Sciatic nerve (tissue), 2 donors: ENCODE data around the gene RNU1-3. TPM values are rescaled to one million over a fixed set of nuclear protein-coding genes. Genes with fewer than 3 reads are reported as not detected.
A peak's percentile ranks its signal among the peaks of the same experiment; 100 is the strongest.
"Not testable (repeated sequence)": the region's sequence is repeated elsewhere in the genome, so short reads cannot be mapped to it uniquely, and the experiment has no call there.

Experiments
- ATAC-seq: fragments of 200-7000 bp; cut with Tn5 transposase; one replicate; pipeline ENCODE4 v1.9.1; 2020; ENCODE audit warnings: mild to moderate bottlenecking, moderate library complexity
- DNase-seq: peaks from one replicate; pipeline ENCODE4 v3.0.0-alpha.2; 2020; ENCODE audit warnings: low spot score
- intact Hi-C: fragments of 100-400 bp; cut with DNase I; formaldehyde crosslinking; loops from one replicate; pipeline ENCODE4 v1.14.2; 2022
- total RNA-seq: library from RNA; stranded (reverse); fragmentation: NEBNext Ultra II Directional; extraction: Animal tissue kit (Norgen Biotek cat#: 25700); gene quantifications from one replicate; pipeline ENCODE4 v1.2.1, GENCODE V29; 2021
- donor health status: DM: no; HTN: no; CAD: no.
- donor health status: DM: no; HTN: no; CAD: no.

The RNU1-3 gene
- total RNA-seq, result 13,769 TPM

DNA sequence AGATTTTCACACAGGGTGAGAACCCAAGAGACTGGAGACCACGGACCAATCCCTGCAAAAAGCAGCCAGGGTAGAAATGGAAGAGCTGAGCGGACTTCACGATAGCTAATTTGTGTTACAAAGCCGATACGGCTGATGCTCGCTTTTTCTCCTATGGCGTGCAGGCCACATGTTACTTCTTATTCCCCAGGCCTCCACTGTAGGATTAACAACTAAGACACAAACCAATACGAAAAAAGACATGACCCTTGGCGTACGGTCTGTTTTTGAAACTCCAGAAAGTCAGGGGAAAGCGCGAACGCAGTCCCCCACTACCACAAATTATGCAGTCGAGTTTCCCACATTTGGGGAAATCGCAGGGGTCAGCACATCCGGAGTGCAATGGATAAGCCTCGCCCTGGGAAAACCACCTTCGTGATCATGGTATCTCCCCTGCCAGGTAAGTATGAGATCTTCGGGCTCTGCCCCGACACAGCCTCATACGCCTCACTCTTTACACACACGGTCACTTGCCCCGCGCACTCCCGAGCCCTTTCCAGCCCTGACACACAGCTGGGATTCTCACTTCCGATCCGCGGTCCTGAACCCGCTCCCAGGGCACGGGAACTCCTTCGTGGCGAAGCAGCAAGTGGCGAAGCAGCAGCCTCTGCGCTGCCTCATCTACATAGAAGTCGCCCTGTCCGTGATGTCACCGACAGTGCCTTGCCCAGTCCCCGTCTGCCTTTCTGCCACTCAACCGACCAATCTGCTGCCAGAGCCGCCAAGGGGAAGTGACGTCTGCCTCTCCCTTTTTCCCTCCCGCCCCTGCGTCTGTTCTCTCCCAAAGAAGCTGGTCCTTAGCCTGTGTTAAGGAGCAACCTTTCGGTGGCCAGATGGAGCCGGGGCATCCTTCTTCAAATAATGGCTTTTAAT, at the start of gene RNU1-3:
Gene RNU1-3 (minus strand): TSS at position 447 of the 912 bp plus-strand sequence.
- intact Hi-C loops, DNase-seq: not testable (repeated sequence)
- peak; percentile 99 for ATAC-seq

DNA sequence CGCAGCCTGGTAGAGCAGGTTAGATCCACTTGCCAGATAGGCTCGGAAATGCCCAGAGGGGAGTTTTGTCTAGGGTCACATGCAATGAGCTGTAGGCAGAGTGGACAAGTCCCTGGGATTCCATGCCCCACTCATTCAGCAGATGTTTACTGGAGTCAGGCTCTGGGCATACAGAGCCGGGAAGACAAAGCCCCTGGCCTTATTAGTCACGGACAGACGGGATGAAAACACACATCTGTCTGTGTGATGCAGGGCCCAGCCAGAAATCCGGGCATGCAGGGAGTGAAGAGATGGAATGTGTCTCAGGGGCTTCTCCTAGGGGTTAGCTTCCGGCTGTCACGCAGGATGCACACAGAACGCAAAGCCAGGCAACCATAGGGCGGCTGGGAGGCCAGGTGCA, 46.7 kb upstream of the RNU1-3 start:
- ATAC-seq, DNase-seq, intact Hi-C loops: not testable (repeated sequence)

DNA sequence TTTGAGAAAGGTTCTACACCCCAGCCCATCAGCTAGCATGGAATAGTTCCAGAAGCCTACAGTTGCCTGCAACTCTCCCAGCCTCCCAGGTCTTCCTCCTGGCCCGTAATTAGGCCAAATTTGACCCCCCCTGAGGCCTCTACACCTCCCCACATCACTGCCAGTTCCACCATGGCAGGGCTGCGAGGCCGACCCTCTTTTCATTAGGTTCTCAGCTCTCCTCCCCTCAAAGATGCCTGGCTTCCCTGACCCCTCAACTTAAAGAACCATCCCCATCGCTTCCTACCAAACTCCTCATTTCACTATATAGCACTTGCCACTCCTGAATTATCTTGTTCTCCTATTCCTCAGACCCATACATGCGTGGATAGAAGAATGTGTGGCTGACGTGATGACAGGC, 46.2 kb upstream of the RNU1-3 start:
- DNase-seq, ATAC-seq, intact Hi-C loops: not testable (repeated sequence)

DNA sequence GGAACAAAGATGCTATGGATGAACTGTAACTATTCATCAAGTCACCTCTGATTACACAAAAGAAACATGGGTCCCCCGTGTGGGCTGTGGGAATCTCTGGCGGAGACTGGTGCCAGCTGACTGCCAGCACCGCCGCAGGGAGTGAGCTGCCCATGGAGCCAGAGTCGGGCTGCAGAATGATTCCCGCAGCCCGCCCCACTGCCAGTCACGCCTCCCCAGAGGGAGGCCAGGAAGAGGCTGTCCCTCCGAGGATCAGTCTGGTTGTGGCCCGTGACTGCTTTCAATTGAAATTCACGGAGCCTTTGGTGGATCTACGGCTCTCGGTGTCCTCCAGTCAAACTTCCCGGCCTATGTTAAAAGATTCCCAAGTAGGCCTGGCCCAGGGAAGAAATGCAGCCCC, 45.8 kb upstream of the RNU1-3 start:
- DNase-seq, intact Hi-C loops, ATAC-seq: not testable (repeated sequence)

DNA sequence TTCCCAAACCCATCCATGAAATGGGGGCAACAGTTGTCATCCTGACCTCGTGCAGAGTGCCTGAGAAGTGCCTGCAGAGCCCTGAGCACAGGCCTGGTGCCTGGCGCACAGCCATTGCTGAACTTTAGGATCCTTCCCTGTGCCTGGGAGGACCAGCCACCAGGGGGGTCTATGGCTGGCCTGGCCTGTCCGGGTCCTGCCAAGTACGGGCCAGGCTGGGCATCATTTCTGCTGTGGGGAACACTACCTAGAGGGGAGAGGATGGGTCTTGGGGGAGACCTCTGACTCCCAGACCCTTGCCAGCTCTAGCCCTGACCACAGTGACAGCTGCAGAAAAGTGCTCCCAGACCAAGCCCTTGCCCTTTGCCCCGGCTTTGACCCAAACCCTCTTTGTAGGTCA, 45.4 kb upstream of the RNU1-3 start:
- ATAC-seq, intact Hi-C loops, DNase-seq: not testable (repeated sequence)

DNA sequence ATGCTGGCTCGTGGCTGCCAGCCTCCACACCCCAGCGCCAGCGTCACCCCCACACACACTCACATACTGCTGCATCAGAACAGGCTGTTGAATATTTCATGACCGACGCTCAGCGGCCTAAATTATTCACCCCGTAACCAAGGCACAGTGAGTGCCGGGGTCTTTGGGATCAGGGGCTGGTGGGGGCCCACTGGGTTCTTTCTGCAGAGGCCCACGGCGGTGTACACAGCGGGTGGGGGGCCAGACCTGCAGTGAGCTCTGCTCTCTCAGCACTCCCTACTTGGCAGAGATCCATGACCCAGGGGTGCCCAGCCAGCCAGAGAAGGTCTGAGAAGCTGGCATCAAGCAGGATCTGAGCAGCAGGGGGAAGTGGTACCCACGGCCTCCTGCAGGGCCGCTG, 43.9 kb upstream of the RNU1-3 start:
- intact Hi-C loops, DNase-seq, ATAC-seq: not testable (repeated sequence)

DNA sequence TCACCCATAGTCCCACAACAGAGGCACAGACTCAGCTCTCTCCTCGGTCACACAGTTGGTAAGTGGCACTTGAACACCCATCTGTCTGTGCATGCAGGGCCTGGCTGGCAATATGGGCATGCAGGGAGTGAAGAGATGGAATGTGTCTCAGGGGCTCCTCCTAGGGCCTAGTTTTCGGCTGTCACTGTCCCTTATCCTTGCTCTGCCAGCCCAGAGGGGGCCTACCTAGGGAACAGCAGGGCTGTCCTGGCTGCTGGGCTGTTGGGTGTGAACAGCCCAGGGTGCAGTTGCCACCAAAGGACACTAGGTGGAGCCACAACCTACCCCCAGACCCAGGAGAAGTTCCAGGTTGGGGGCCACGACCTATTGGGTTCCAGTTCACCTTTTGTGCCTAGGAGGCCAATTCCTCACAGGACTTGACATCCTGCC, 42.9 kb upstream of the RNU1-3 start:
- intact Hi-C loops, DNase-seq: not testable (repeated sequence)
- peak; percentile 64 for ATAC-seq

- ATAC-seq, DNase-seq, intact Hi-C loops: not testable (repeated sequence)
Observed at GRCh38 chr1:16708704-16709103, 42.0 kb upstream of the RNU1-3 start.

- DNase-seq, intact Hi-C loops, ATAC-seq: not testable (repeated sequence)
Observed at GRCh38 chr1:16707130-16708093, 40.7 kb upstream of the RNU1-3 start.

DNA sequence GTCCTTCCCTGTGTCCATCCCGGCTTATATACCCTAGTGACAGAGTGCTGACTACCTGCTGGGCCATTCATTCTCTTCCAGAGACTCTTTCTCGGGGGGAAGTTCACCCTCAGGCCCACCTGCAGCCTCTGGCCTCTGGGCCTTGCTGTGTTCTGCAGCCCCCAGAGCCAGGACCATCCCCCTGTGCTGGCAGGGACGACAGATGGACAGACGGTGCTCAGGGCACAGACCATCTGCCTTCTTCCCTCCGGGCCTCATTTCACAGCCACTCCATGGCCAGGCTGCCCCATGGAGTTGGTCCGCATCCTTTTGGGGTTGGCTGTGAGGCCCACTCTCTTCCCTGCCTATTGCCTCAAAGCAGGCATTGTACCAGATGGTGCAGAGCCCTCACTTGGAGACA, 39.6 kb upstream of the RNU1-3 start:
- intact Hi-C loops, ATAC-seq, DNase-seq: not testable (repeated sequence)

- peak; percentile 13 for ATAC-seq
- DNase-seq, intact Hi-C loops: not testable (repeated sequence)
Observed at GRCh38 chr1:16704502-16705100, 37.9 kb upstream of the RNU1-3 start.

DNA sequence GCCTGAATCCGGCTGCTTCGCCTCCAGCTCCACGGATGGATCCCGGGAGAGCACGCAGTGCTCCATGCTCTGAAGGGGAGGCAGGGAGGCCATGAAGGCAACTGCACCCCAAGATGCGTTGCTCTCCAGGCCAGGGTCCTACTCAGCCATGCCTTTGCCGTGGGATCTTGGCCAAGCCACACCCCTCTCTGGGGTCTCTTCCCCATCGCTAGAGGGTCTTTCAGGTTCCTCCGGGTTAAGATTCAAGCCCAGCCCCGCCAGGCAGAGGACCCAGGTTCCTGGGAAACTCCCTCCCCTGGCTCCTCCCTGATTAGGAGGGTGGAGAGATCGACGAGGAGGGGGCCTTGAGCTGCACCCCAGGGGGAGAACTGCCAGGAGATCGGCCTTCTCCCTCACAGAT, 37.3 kb upstream of the RNU1-3 start:
- DNase-seq, intact Hi-C loops, ATAC-seq: not testable (repeated sequence)

DNA sequence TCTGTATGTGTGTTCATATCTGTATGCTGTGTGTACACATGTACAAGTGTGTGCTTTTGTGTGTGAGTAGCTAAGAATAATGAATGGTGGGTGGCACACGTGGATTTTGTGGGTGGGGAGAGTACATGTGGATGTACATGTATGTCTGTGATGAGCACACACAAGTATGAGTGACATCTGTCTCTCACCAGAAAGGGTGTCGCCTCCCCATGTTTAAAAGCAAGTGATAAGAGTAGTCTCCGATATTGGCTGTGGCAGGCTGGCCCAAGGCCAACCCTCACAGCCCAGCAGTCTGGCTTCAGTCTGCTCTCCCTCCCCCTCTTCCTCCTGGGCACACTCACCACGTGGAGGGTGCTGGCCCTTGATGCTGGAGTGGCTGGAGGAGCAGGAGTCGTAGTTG, 36.9 kb upstream of the RNU1-3 start:
- DNase-seq, ATAC-seq, intact Hi-C loops: not testable (repeated sequence)

- ATAC-seq, result peak; percentile 64
- DNase-seq, intact Hi-C loops: not testable (repeated sequence)
Observed at GRCh38 chr1:16703141-16703540, 36.4 kb upstream of the RNU1-3 start.

GRCh38 chr1:16702280-16702679, 35.5 kb upstream of the RNU1-3 start:
- intact Hi-C loops, ATAC-seq, DNase-seq: not testable (repeated sequence)

- intact Hi-C loops, ATAC-seq, DNase-seq: not testable (repeated sequence)
Observed at GRCh38 chr1:16701189-16701588, 34.4 kb upstream of the RNU1-3 start.

DNA sequence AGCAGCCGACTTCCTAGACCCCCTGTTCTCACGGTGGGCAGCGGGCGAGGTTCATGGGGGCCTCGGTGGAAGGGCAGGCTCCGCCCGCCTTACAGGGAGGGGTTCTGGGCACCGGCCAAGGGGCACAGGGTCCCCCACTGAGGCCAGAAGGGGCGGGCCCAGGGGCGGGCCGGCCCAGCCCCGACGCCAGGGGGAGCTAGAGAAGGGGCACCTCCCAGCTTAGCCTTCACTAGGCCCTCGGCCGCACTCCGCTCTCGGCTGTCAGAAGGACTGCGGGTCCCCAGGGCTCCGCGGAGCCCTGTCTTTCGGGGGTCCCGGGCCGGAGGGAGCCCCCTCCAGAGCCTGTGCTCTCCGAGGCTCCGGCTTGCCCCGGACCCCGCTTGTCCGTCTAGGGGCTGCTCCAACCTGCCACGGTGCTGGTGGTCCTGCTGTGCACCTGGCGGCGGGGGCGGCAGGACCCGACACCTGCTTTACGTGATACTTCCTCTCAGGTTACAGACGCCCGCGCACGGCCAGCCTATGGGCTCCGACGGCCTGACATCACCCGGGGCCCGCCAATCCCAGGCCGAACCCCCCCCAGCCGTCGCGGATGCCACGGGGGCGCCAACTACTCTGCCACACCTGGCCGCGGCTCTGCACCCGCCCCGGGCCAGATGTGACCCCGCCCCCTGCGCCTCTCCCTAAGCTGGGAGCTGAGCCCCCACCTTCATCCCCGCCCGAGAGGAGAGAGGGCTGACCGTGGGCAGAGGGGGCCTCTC, 33.6 kb upstream of the RNU1-3 start:
- ATAC-seq, DNase-seq: not testable (repeated sequence)

DNA sequence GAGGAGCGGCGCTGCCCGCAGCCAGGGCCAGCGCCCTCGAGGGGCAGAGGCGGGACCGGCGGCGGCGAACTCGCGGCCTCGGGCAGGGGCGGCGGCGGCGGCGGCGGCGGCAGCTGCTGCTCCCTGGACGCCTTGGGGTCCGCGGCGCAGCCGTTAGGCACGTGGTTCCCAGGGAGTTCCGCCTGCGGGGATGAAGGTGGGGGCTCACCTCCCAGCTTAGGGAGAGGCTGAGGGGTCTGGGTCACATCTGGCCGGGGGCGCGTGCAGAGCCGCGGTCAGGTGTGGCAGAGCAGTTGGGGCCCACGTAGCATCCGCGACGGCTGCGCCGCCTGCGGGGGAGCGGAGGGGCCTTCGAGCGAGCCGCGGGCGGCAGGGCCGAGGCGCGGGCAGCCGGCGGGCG, 32.7 kb upstream of the RNU1-3 start:
- intact Hi-C loops, ATAC-seq, DNase-seq: not testable (repeated sequence)

More for the DNA sequence above, 33.6 kb upstream of the RNU1-3 start:
- intact Hi-C loops, result not testable (repeated sequence)
